Mesenchymal stem cell (in vitro differentiated cells and primary cell): ENCODE data around the gene MED19.

Experiments used
- DNase-seq: peaks from one replicate; pipeline ENCODE4 v3.0.0-alpha.2; 2013
- H2AFZ ChIP-seq: one replicate; pipeline ENCODE4 v1.6.1; 2013; ENCODE audit warnings: low read depth, mild to moderate bottlenecking, control low read depth, inconsistent platforms, low read length, moderate library complexity
- H2AK5ac ChIP-seq: 2 replicates; pipeline ENCODE4 v1.6.1; 2013; ENCODE audit warnings: low read length, moderate library complexity, mild to moderate bottlenecking, inconsistent platforms; ENCODE audit not compliant: severe bottlenecking
- H2BK120ac ChIP-seq: one replicate; pipeline ENCODE4 v1.6.1; 2013; ENCODE audit warnings: low read depth, mild to moderate bottlenecking, inconsistent platforms, low read length, moderate library complexity
- H2BK12ac ChIP-seq, 2 experiments: one replicate each; pipeline ENCODE4 v1.6.1; 2013; ENCODE audit warnings: inconsistent platforms in 2 of 2, low read length in 2 of 2, mild to moderate bottlenecking in 2 of 2, moderate library complexity in 2 of 2, control low read depth in 1 of 2
- H2BK15ac ChIP-seq: one replicate; pipeline ENCODE4 v1.6.1; 2013; ENCODE audit warnings: mild to moderate bottlenecking, low read depth, inconsistent platforms; ENCODE audit not compliant: poor library complexity, severe bottlenecking
- H2BK5ac ChIP-seq: 2 replicates; pipeline ENCODE4 v1.6.1; 2013; ENCODE audit warnings: low read depth, mild to moderate bottlenecking, low read length, control low read depth, inconsistent platforms; ENCODE audit not compliant: poor library complexity, severe bottlenecking
- H3K14ac ChIP-seq, 2 experiments: one replicate each; pipeline ENCODE4 v1.6.1; 2013; ENCODE audit warnings: inconsistent platforms in 2 of 2, low read length in 2 of 2, control low read depth in 1 of 2, mild to moderate bottlenecking in 1 of 2, moderate library complexity in 1 of 2
- H3K18ac ChIP-seq, 2 experiments: one replicate each; pipeline ENCODE4 v1.6.1; 2013; ENCODE audit warnings: inconsistent platforms in 2 of 2, low read length in 2 of 2, control low read depth in 1 of 2, low read depth in 1 of 2, mild to moderate bottlenecking in 1 of 2
- H3K23ac ChIP-seq, 2 experiments: one replicate each; pipeline ENCODE4 v1.6.1; 2013; ENCODE audit warnings: inconsistent platforms in 2 of 2, low read length in 2 of 2, mild to moderate bottlenecking in 2 of 2, moderate library complexity in 2 of 2, control low read depth in 1 of 2
- H3K27ac ChIP-seq: 2 replicates; pipeline ENCODE4 v1.5.1; 2013; ENCODE audit warnings: mild to moderate bottlenecking, moderate library complexity, low read length, control low read depth, inconsistent platforms; ENCODE audit not compliant: poor library complexity, severe bottlenecking
- H3K27me3 ChIP-seq, 2 experiments: 2 replicates each; pipeline versions ENCODE4 v1.6.1 to v1.7.0; 2013; ENCODE audit warnings: low read length in 2 of 2, mild to moderate bottlenecking in 2 of 2, moderate library complexity in 2 of 2, control low read depth in 1 of 2, inconsistent platforms in 1 of 2; ENCODE audit not compliant: control insufficient read depth in 1 of 2, insufficient read depth in 1 of 2
- H3K36me3 ChIP-seq, 2 experiments: 2 replicates each; pipeline versions ENCODE4 v1.6.1 to v1.7.0; 2013; ENCODE audit warnings: low read length in 2 of 2, control low read depth in 1 of 2, inconsistent platforms in 1 of 2, low read depth in 1 of 2, mild to moderate bottlenecking in 1 of 2; ENCODE audit not compliant: insufficient read depth in 2 of 2, control insufficient read depth in 1 of 2
- H3K4ac ChIP-seq, 2 experiments: one replicate each; pipeline ENCODE4 v1.6.1; 2013; ENCODE audit warnings: inconsistent platforms in 2 of 2, low read length in 2 of 2, mild to moderate bottlenecking in 2 of 2, moderate library complexity in 2 of 2, control low read depth in 1 of 2, low read depth in 1 of 2
- H3K4me1 ChIP-seq: 2 replicates; pipeline ENCODE4 v1.6.1; 2013; ENCODE audit warnings: low read depth, low read length, control low read depth; ENCODE audit not compliant: control insufficient read depth, insufficient read depth
- H3K4me2 ChIP-seq: 2 replicates; pipeline ENCODE4 v1.6.1; 2013; ENCODE audit warnings: low read length, mild to moderate bottlenecking, inconsistent platforms; ENCODE audit not compliant: poor library complexity, severe bottlenecking
- H3K4me3 ChIP-seq, 2 experiments: 2 replicates each; pipeline versions ENCODE4 v1.5.1 to v1.7.0; 2013; ENCODE audit warnings: low read length in 2 of 2, mild to moderate bottlenecking in 2 of 2, control low read depth in 1 of 2, low read depth in 1 of 2; ENCODE audit not compliant: insufficient read depth in 1 of 2
- H3K79me1 ChIP-seq: replicated peaks from 2 replicates; pipeline ENCODE4 v1.6.1; 2013; ENCODE audit warnings: mild to moderate bottlenecking, control low read depth, low read length, inconsistent platforms; ENCODE audit not compliant: poor library complexity, severe bottlenecking
- H3K9ac ChIP-seq: 2 replicates; pipeline ENCODE4 v1.7.0; 2013; ENCODE audit warnings: mild to moderate bottlenecking, low read length, moderate library complexity
- H3K9me3 ChIP-seq: 2 replicates; pipeline ENCODE4 v1.7.0; 2013; ENCODE audit warnings: mild to moderate bottlenecking, low read length; ENCODE audit not compliant: control insufficient read depth
- H4K8ac ChIP-seq: one replicate; pipeline ENCODE4 v1.6.1; 2013; ENCODE audit warnings: inconsistent platforms, mild to moderate bottlenecking, low read length, moderate library complexity
- H4K91ac ChIP-seq: one replicate; pipeline ENCODE4 v1.6.1; 2013; ENCODE audit warnings: mild to moderate bottlenecking, low read length, inconsistent platforms
- WGBS: methylation state at CpG from one replicate; pipeline ENCODE4 v1.1.7; 2013; ENCODE audit warnings: mixed read lengths; 5-methylcytosine and 5-hydroxymethylcytosine counted together

Gene MED19

DNA sequence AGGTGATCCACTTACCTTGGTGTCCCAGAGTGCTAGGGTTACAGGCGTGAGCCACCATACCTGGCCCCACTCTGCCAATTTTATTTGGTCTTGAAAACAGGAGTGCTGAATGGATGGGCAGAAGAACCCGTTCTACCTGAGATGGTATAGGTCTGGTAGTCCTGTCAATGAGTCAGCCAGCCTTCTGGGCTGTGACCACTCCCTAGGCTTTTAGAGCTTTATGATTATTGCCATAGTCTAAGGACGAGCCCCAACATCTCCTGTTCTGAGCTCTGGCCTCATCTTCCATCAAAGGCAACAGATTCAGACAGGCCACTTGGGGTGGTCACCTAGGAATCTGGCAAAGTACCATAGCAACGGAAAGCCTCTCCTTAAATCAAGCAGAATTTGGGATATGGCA lies 32.6 kb downstream of the MED19 start:
- Histone ChIP-seq H3K9me3 (no peaks in the 10 kb centered on the region), H4K91ac (no peak overlapping the region), H3K4me2 (no peak overlapping the region), H4K8ac (no peak overlapping the region), H2AK5ac (no peak overlapping the region), H3K4me3 (no peak overlapping the region), H2BK5ac (no peak overlapping the region), H2BK15ac (no peak overlapping the region), H3K9ac (no peak overlapping the region), H2AFZ (no peak overlapping the region), H3K27ac (no peak overlapping the region), H3K18ac (no peak overlapping the region), H3K27me3 (no peaks in the 10 kb centered on the region), H3K23ac (peak overlapping the region in 1 of 2 experiments; percentile 10), H2BK12ac (no peak overlapping the region), H2BK120ac (no peak overlapping the region), H3K4ac (no peak overlapping the region), H3K14ac (no peak overlapping the region), H3K79me1 (peaks cover 21% of the 10 kb centered on the region), H3K36me3 (peaks cover 18 to 66% of the 10 kb centered on the region in 2 experiments), H3K4me1 (peaks cover 3% of the 10 kb centered on the region)
- DNase-seq: no peak
- WGBS: 98% methylated on average over 4 of the region's 4 CpGs

- Histone ChIP-seq H2BK12ac (no peak overlapping the region), H2AFZ (no peak overlapping the region), H3K4me1 (peaks cover 3% of the 10 kb centered on the region), H2AK5ac (peak overlapping the region; percentile 16), H4K8ac (no peak overlapping the region), H2BK120ac (no peak overlapping the region), H3K36me3 (peaks cover 21 to 67% of the 10 kb centered on the region in 2 experiments), H3K4me3 (no peak overlapping the region), H3K4ac (no peak overlapping the region), H3K27me3 (no peaks in the 10 kb centered on the region), H3K9ac (no peak overlapping the region), H2BK15ac (no peak overlapping the region), H3K79me1 (peaks cover 19% of the 10 kb centered on the region), H3K4me2 (peak overlapping the region; percentile 4), H3K27ac (peak overlapping the region; percentile 80), H3K23ac (no peak overlapping the region), H4K91ac (no peak overlapping the region), H2BK5ac (no peak overlapping the region), H3K14ac (no peak overlapping the region), H3K9me3 (no peaks in the 10 kb centered on the region), H3K18ac (no peak overlapping the region)
- no peak for DNase-seq
- 87% methylated on average over 2 of the region's 3 CpGs for WGBS
Measured at GRCh38 chr11:57675176-57675941, 36.7 kb downstream of the MED19 start.

- Histone ChIP-seq H3K9ac (peak overlapping the region; percentile 11), H3K79me1 (peaks cover 16% of the 10 kb centered on the region), H2AFZ (no peak overlapping the region), H3K4me1 (peaks cover 3% of the 10 kb centered on the region), H4K8ac (no peak overlapping the region), H3K4me2 (no peak overlapping the region), H3K4me3 (no peak overlapping the region), H3K36me3 (peaks cover 16 to 64% of the 10 kb centered on the region in 2 experiments), H3K23ac (no peak overlapping the region), H2BK12ac (no peak overlapping the region), H2BK15ac (no peak overlapping the region), H3K14ac (no peak overlapping the region), H3K9me3 (no peaks in the 10 kb centered on the region), H2AK5ac (no peak overlapping the region), H2BK5ac (no peak overlapping the region), H3K18ac (no peak overlapping the region), H4K91ac (no peak overlapping the region), H3K27ac (peak overlapping the region; percentile 80), H2BK120ac (no peak overlapping the region), H3K27me3 (no peaks in the 10 kb centered on the region), H3K4ac (no peak overlapping the region)
- DNase-seq: no peak
Measured at GRCh38 chr11:57674251-57674650, 37.8 kb downstream of the MED19 start.

GRCh38 chr11:57668434-57668782 lies 43.6 kb downstream of the MED19 start:
- 0% methylated on average over 31 of the region's 31 CpGs for WGBS
- Histone ChIP-seq H4K91ac (peak overlapping the region; percentile 87), H3K4me2 (peak overlapping the region; percentile 17), H2BK15ac (peak overlapping the region; percentile 26), H3K79me1 (peaks cover 8% of the 10 kb centered on the region), H3K9me3 (no peaks in the 10 kb centered on the region), H4K8ac (peak overlapping the region; percentile 95), H2BK120ac (peak overlapping the region; percentile 64), H3K9ac (peak overlapping the region; percentile 94), H3K23ac (peak overlapping the region in 1 of 2 experiments; percentile 74), H2AK5ac (no peak overlapping the region), H3K27me3 (no peaks in the 10 kb centered on the region), H2AFZ (no peak overlapping the region), H3K36me3 (peaks cover 6 to 23% of the 10 kb centered on the region in 2 experiments), H3K27ac (peak overlapping the region; percentile 91), H2BK5ac (peak overlapping the region; percentile 94), H3K4me3 (peak overlapping the region; percentile 90 to 92), H3K14ac (peak overlapping the region in 1 of 2 experiments; percentile 80), H3K4me1 (peaks cover 8% of the 10 kb centered on the region), H3K4ac (peak overlapping the region; percentile 66 to 75), H2BK12ac (no peak overlapping the region), H3K18ac (peak overlapping the region; percentile 86 to 100)
- DNase-seq: no peak
